Measurements from ENCODE around the gene FAM13C.
A peak's percentile ranks its signal among the peaks of the same experiment; 100 is the strongest.
"Not testable (repeated sequence)": the region's sequence is repeated elsewhere in the genome, so short reads cannot be mapped to it uniquely, and the experiment has no call there.

Gene FAM13C

DNA sequence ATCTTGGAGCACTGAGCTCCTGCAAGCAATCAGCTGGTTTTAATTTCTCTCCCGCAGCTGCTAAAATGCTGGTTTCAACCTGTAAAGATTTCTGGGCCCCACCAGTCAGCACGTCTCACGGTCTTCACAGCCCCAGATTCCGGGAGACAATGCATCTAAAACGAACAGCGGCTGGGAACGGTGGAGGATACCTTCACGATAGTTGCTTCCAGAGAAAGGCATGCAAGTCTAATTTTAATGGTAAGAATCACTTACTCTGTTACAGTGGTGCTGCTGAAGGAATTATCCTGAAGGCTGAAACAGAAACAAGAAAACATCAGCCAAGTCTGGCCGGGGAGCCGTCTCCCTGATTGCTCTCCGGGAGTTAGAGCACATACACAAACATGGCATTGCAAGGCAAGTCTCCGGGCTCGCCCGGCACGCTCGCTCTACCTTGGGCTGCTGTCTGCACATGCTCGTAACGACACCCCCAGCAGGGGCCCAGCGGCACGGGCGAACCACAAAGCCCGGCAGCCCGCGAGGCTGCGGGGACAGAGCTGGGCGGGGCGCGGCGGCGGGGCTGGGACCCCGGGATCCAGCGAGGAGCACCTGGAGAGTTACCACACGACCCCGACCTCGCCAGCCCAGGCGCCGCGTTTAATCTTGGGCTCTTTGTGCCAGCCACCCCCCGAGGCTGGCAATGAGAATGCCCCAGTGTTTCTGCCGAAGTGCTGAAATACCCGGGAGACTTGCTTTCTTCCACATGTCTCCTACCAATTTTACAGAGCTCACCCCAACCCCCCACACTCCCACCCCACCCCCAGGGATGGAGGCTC is at the start of gene FAM13C:
FAM13C (minus strand) TSS at position 406 of the 815 bp plus-strand sequence; CDS start at position 317, 89 bp downstream.
- TF ChIP-seq, protein P1, sequence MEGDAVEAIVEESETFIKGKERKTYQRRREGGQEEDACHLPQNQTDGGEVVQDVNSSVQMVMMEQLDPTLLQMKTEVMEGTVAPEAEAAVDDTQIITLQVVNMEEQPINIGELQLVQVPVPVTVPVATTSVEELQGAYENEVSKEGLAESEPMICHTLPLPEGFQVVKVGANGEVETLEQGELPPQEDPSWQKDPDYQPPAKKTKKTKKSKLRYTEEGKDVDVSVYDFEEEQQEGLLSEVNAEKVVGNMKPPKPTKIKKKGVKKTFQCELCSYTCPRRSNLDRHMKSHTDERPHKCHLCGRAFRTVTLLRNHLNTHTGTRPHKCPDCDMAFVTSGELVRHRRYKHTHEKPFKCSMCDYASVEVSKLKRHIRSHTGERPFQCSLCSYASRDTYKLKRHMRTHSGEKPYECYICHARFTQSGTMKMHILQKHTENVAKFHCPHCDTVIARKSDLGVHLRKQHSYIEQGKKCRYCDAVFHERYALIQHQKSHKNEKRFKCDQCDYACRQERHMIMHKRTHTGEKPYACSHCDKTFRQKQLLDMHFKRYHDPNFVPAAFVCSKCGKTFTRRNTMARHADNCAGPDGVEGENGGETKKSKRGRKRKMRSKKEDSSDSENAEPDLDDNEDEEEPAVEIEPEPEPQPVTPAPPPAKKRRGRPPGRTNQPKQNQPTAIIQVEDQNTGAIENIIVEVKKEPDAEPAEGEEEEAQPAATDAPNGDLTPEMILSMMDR (IDR thresholded peaks at IDR 0.05; ENCODE audit: unreplicated experiment in 3 of 3) = no peak
- no peaks in the 10 kb centered on the region for H3K36me3 Mint-ChIP-seq (ENCODE audit: low read depth)
- H3K9me3 Mint-ChIP-seq = no peaks in the 10 kb centered on the region
- H3K27me3 Mint-ChIP-seq (ENCODE audit: low read depth) = peaks cover 17% of the 10 kb centered on the region
- H3K27ac Mint-ChIP-seq = peak within 1 kb of the TSS; percentile 85 to 93 (median 89)
- H3K4me3 Mint-ChIP-seq = peak within 1 kb of the TSS; percentile 85 to 95 (median 88)
- H3K4me1 Mint-ChIP-seq = peaks cover 27% of the 10 kb centered on the region

DNA sequence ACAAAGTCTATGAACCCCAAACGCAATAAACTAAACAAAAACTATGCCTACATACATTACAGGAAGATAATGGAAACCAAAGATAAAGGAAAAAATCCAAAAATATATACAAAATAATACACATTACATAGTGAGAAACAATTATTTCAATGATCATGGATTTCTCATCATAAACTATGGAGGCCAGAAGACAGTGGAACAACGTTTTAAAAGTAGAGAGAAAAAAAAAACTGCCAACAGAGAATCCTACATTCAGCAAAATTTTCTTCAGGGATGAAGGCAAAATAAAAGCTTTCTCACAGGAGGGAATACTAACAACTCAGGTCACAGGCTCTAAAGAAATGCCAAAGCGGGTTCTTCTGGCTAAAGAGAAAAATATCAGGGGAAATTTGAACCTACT is 42.9 kb upstream of the FAM13C start:
- H3K36me3 Mint-ChIP-seq (ENCODE audit: low read depth) = no peaks in the 10 kb centered on the region

DNA sequence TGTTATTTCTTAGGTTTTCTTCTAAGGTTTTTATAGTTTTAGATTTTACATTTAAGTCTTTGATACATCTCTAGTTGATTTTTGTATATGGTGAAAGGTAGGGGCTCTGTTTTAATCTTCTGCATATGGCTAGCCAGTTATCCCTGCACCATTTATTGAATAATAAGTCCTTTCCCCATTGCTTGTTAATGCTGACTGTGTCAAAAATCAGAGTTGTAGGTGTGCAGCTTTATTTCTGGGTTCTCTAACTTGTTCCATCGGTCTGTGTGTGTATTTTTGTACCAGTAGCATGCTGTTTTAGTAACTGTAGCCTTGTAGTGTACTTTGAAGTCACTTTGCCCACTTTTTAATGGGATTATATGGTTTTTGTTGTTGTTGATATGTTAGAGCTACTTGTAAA is 37.9 kb upstream of the FAM13C start:
- Mint-ChIP-seq H3K9me3 (peaks cover 23% of the 10 kb centered on the region), H3K4me3 (no peak overlapping the region), H3K27me3 (ENCODE audit: low read depth) (no peaks in the 10 kb centered on the region), H3K36me3 (ENCODE audit: low read depth) (peaks cover 5% of the 10 kb centered on the region), H3K4me1 (no peaks in the 10 kb centered on the region), H3K27ac (no peak overlapping the region)
- TF ChIP-seq, protein P1 (IDR thresholded peaks at IDR 0.05; ENCODE audit: unreplicated experiment in 3 of 3) = no peak

More for the DNA sequence above, 42.9 kb upstream of the FAM13C start:
- Mint-ChIP-seq H3K27me3 (ENCODE audit: low read depth) (peaks cover 4% of the 10 kb centered on the region), H3K27ac (no peak overlapping the region), H3K4me1 (no peaks in the 10 kb centered on the region), H3K9me3 (peaks cover 26% of the 10 kb centered on the region), H3K4me3 (no peak overlapping the region)
- TF ChIP-seq, protein P1 (IDR thresholded peaks at IDR 0.05; ENCODE audit: unreplicated experiment in 3 of 3) = no peak

DNA sequence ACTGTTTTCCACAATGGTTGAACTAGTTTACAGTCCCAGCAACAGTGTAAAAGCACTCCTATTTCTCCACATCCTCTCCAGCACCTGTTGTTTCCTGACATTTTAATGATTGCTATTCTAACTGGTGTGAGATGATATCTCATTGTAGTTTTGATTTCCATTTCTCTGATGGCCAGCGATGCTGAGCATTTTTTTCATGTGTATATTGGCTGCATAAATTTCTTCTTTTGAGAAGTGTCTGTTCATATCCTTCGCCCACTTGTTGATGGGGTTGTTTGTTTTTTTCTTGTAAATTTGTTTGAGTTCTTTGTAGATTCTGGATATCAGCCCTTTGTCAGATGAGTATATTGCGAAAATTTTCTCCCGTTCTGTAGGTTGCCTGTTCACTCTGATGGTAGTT is 37.0 kb upstream of the FAM13C start:
- not testable (repeated sequence) for H3K27me3 Mint-ChIP-seq (ENCODE audit: low read depth); H3K4me1 Mint-ChIP-seq; H3K4me3 Mint-ChIP-seq; H3K36me3 Mint-ChIP-seq (ENCODE audit: low read depth); H3K27ac Mint-ChIP-seq
- H3K9me3 Mint-ChIP-seq = peaks cover 19% of the 10 kb centered on the region

DNA sequence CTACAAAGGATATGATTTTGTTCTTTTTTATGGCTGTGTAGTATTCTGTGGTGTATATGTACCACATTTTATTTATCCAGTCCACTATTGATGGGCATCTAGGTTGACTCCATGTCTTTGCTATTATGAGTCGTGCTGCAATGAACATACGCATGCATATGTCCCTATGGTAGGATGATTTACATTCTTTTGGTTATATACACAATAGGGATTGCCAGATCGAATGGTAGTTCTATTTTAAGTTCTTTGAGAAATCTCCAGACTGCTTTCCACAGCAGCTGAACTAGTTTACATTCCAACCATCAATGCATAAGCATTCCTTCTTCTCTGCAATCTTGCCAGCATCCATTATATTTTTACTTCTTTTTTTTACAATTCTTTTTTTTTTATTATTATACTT is 35.6 kb upstream of the FAM13C start:
- H3K4me1 Mint-ChIP-seq = no peaks in the 10 kb centered on the region
- H3K36me3 Mint-ChIP-seq (ENCODE audit: low read depth) = peaks cover 5% of the 10 kb centered on the region
- peaks cover 17% of the 10 kb centered on the region for H3K9me3 Mint-ChIP-seq
- H3K27ac Mint-ChIP-seq = no peak overlapping the region
- no peaks in the 10 kb centered on the region for H3K27me3 Mint-ChIP-seq (ENCODE audit: low read depth)
- H3K4me3 Mint-ChIP-seq = no peak overlapping the region
- TF ChIP-seq, protein P1 (IDR thresholded peaks at IDR 0.05; ENCODE audit: unreplicated experiment in 3 of 3) = no peak

DNA sequence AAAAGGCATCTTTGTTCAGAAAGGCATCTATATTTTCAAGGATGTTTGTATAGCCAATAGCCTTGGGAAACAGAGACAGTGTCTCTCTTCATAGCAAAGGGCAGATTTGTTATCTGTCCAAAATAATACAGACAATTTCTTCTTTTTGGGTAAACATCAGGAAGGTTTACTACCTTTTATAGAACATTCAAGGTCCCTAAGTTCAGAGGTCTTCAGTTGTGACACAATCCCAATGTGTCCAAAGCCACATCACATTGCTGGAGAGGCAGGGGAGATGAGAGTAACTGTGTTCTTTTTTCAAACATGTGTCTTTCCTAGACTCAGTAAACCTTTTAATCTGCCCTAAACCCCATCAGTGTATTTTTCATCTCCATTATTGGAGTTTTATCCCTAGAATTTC is 33.6 kb upstream of the FAM13C start:
- no peak overlapping the region for H3K27ac Mint-ChIP-seq
- TF ChIP-seq, protein P1 (IDR thresholded peaks at IDR 0.05; ENCODE audit: unreplicated experiment in 3 of 3) = no peak
- no peaks in the 10 kb centered on the region for H3K4me1 Mint-ChIP-seq
- H3K4me3 Mint-ChIP-seq = no peak overlapping the region
- peaks cover 15% of the 10 kb centered on the region for H3K9me3 Mint-ChIP-seq
- H3K27me3 Mint-ChIP-seq (ENCODE audit: low read depth) = no peaks in the 10 kb centered on the region
- peaks cover 5% of the 10 kb centered on the region for H3K36me3 Mint-ChIP-seq (ENCODE audit: low read depth)
